CD4-positive, alpha-beta memory T cell (primary cell): ENCODE data around the gene ATP9B. TPM values are rescaled to one million over a fixed set of nuclear protein-coding genes. Genes with fewer than 3 reads are reported as not detected.

Experiments used
- CTCF ChIA-PET: fragments of 350-600 bp; sonication (Branson Sonifier 250); formaldehyde crosslinking; loops from one replicate; lab custom pipeline; 2021; ENCODE audit warnings: inconsistent platforms; ENCODE audit not compliant: partially characterized antibody; lab: Charles Lee
- POLR2A ChIA-PET: fragments of 350-600 bp; sonication (Branson Sonifier 250); formaldehyde crosslinking; loops from one replicate; lab custom pipeline; 2021; ENCODE audit not compliant: partially characterized antibody; lab: Charles Lee
- DNase-seq, 5 donors: peaks; one replicate each; pipeline versions ENCODE4 v3.0.0 to v3.0.0-alpha.2; 2020 to 2022; ENCODE audit warnings: mixed read lengths in 1 of 5
- H3K27ac ChIP-seq: one replicate; pipeline ENCODE4 v1.7.0; 2013; ENCODE audit warnings: low read depth, low read length
- H3K27me3 ChIP-seq: 2 replicates; pipeline ENCODE4 v1.7.0; 2013; ENCODE audit warnings: mild to moderate bottlenecking, low read length, moderate library complexity; ENCODE audit not compliant: insufficient read depth
- H3K36me3 ChIP-seq: 2 replicates; pipeline ENCODE4 v1.7.0; 2013; ENCODE audit warnings: mild to moderate bottlenecking, low read length, moderate library complexity; ENCODE audit not compliant: insufficient read depth
- H3K4me1 ChIP-seq: 2 replicates; pipeline ENCODE4 v1.7.0; 2013; ENCODE audit warnings: mild to moderate bottlenecking, low read length, moderate library complexity; ENCODE audit not compliant: insufficient read depth
- H3K4me3 ChIP-seq, 2 donors: one replicate each; pipeline ENCODE4 v1.7.0; 2013; ENCODE audit warnings: low read length in 2 of 2, mild to moderate bottlenecking in 1 of 2
- H3K9me3 ChIP-seq, 2 donors: one replicate each; pipeline ENCODE4 v1.7.0; 2013; ENCODE audit warnings: low read length in 2 of 2, control low read depth in 1 of 2; ENCODE audit not compliant: control insufficient read depth in 1 of 2
- H3K27ac Mint-ChIP-seq, 7 donors: one replicate each; pipeline ENCODE4 v1.8.0; 2020 to 2021; ENCODE audit warnings: mixed read lengths in 7 of 7, mild to moderate bottlenecking in 6 of 7, inconsistent platforms in 3 of 7, moderate library complexity in 3 of 7
- H3K27me3 Mint-ChIP-seq, 2 donors: one replicate each; pipeline ENCODE4 v1.8.0; 2020 to 2021; ENCODE audit warnings: mixed read lengths in 2 of 2
- H3K36me3 Mint-ChIP-seq, 2 donors: one replicate each; pipeline ENCODE4 v1.8.0; 2020 to 2021; ENCODE audit warnings: mixed read lengths in 2 of 2, inconsistent platforms in 1 of 2, mild to moderate bottlenecking in 1 of 2
- H3K4me1 Mint-ChIP-seq, 4 donors: one replicate each; pipeline ENCODE4 v1.8.0; 2020 to 2021; ENCODE audit warnings: mixed read lengths in 4 of 4, mild to moderate bottlenecking in 1 of 4
- H3K4me3 Mint-ChIP-seq, 8 donors: one replicate each; pipeline ENCODE4 v1.8.0; 2020 to 2021; ENCODE audit warnings: mixed read lengths in 8 of 8, mild to moderate bottlenecking in 7 of 8, moderate library complexity in 6 of 8, inconsistent platforms in 3 of 8
- H3K9me3 Mint-ChIP-seq, 8 donors: one replicate each; pipeline ENCODE4 v1.8.0; 2020 to 2021; ENCODE audit warnings: mixed read lengths in 8 of 8, mild to moderate bottlenecking in 5 of 8, inconsistent platforms in 3 of 8, moderate library complexity in 1 of 8
- intact Hi-C: fragments of 100-400 bp; cut with micrococcal nuclease; formaldehyde crosslinking; loops from one replicate; pipeline ENCODE4 v1.15.1; 2023
- polyA plus RNA-seq, 2 donors: library from polyadenylated mRNA; unstranded; fragments of 300-500 nt; fragmentation: Illumina TruSeq; gene quantifications; one replicate each; pipeline ENCODE4 v1.2.3, GENCODE V29; 2021
- total RNA-seq, 2 experiments: library from RNA; stranded (reverse); gene quantifications; one replicate each; pipeline ENCODE4 v1.2.3, GENCODE V29; 2021

The ATP9B gene
- total and polyA plus RNA-seq, 4 experiments from 2014 or later: 11.8 to 76.4 (median 49.9) TPM

DNA sequence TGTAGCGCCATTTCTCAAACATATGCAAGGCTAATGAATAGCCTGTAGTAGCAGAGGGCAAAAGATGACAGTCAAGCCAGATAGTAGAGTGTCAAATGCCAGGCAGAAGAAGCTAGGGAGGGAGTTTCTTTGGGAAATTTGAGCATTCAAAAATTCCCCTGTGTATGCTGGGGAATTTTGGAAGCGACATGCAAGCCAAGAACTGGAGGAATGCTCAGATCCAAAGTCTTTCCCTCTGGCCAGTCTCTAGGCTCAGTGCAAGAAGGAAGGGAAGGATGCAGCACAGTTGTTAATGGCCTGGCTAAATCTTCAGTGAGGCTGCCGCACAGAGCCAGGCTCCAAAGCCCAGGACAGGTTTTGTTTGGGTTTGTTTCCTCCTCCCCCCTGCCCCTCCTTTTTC, 59.9 kb downstream of the ATP9B start:
- Mint-ChIP-seq H3K4me3 (no peak overlapping the region), H3K4me1 (peaks cover 0 to 12% (median 5%) of the 10 kb centered on the region in 4 donors), H3K27ac (peak overlapping the region in 1 of 7 donors; percentile 7), H3K9me3 (no peaks in the 10 kb centered on the region), H3K27me3 (no peaks in the 10 kb centered on the region), H3K36me3 (peaks cover 64 to 75% of the 10 kb centered on the region in 2 donors)
- Histone ChIP-seq H3K9me3 (no peaks in the 10 kb centered on the region), H3K27me3 (no peaks in the 10 kb centered on the region), H3K27ac (no peak overlapping the region), H3K4me1 (no peaks in the 10 kb centered on the region), H3K4me3 (no peak overlapping the region), H3K36me3 (no peaks in the 10 kb centered on the region)
- CTCF ChIA-PET: no interaction called here
- intact Hi-C loops: no loop called here
- POLR2A ChIA-PET: no interaction called here
- DNase-seq: no peak

DNA sequence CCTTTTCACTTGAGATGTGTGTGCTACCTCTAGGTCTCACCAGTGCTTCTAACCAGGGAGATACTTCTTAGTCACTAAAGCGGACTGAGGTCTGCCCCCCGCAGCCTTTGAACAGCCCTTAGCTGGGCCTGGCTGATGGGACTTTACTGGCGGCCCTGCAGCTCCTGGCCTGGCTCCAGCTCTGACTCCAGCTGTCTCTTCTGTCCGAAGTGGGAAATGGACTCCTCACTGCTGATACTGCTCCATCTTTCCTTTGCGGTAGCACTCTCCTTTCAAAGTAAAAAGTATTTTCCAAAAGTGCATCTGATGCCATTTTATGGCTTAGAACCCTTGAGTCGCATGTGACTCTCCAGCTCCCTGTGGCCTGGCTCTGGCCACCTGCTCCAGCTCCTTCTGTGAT, 64.5 kb downstream of the ATP9B start:
- Histone ChIP-seq H3K27me3 (no peaks in the 10 kb centered on the region), H3K27ac (no peak overlapping the region), H3K36me3 (no peaks in the 10 kb centered on the region), H3K4me3 (no peak overlapping the region), H3K9me3 (no peaks in the 10 kb centered on the region), H3K4me1 (peaks cover 2% of the 10 kb centered on the region)
- H3K36me3 Mint-ChIP-seq: peaks cover 54 to 67% of the 10 kb centered on the region in 2 donors
- ChIA-PET CTCF (no interaction called here), POLR2A (no interaction called here)
- H3K4me1 Mint-ChIP-seq: peaks cover 7 to 17% (median 11%) of the 10 kb centered on the region in 4 donors
- intact Hi-C loops: no loop called here
- no peaks in the 10 kb centered on the region for H3K27me3 Mint-ChIP-seq
- peak overlapping the region in 1 of 7 donors; percentile 25 for H3K27ac Mint-ChIP-seq
- no peaks in the 10 kb centered on the region for H3K9me3 Mint-ChIP-seq
- no peak for DNase-seq
- H3K4me3 Mint-ChIP-seq: no peak overlapping the region

DNA sequence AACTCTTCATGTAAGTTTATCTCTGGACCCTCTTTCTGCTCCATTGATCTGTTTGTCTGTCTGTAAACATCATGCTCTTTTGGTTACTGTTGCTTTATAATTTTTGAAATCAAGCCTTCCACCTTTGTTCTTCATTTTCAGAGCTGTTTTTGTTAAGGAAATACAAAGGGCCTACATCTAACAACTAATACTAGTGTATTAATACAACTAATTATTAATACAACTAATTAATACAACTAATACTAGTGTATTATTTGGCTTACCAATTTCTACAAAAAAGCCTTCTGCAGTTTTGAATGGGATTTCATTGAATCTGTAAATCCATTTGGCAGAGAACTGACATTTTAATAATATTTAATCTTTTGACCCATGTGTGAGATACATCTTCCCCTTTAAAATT, 66.7 kb downstream of the ATP9B start:
- DNase-seq: no peak
- Mint-ChIP-seq H3K4me3 (no peak overlapping the region), H3K4me1 (peaks cover 7 to 21% (median 8%) of the 10 kb centered on the region in 4 donors), H3K9me3 (no peaks in the 10 kb centered on the region), H3K36me3 (peaks cover 40 to 62% of the 10 kb centered on the region in 2 donors), H3K27me3 (no peaks in the 10 kb centered on the region), H3K27ac (no peak overlapping the region)
- no peaks in the 10 kb centered on the region for H3K9me3 ChIP-seq
- no peak overlapping the region for H3K4me3 ChIP-seq
- H3K27me3 ChIP-seq: no peaks in the 10 kb centered on the region
- CTCF ChIA-PET: no interaction called here
- intact Hi-C loops: no loop called here
- POLR2A ChIA-PET: no interaction called here
- H3K4me1 ChIP-seq: peaks cover 12% of the 10 kb centered on the region
- H3K36me3 ChIP-seq: no peaks in the 10 kb centered on the region
- H3K27ac ChIP-seq: no peak overlapping the region

DNA sequence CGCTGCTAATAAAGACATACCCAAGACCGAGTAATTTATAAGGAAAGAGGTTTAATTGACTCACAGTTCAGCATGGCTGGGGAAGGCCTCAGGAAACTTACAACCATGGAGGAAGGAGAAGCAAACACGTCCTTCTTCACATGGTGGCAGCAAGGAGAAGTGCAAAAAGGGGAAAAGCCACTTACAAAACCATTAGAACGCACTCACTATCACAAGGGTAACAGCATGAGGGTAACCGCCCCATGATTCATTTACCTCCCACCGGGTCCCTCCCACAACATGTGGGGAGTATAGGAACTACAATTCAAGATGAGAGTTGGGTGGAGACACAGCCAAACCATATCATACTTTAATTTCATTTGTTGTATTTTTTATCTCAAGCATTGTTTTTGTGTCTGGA, 67.5 kb downstream of the ATP9B start:
- ChIA-PET CTCF (no interaction called here), POLR2A (no interaction called here)
- no peak overlapping the region for H3K4me3 Mint-ChIP-seq
- H3K27ac Mint-ChIP-seq: peak overlapping the region in 1 of 7 donors; percentile 6
- peaks cover 6 to 21% (median 7%) of the 10 kb centered on the region in 4 donors for H3K4me1 Mint-ChIP-seq
- no peaks in the 10 kb centered on the region for H3K27me3 Mint-ChIP-seq
- H3K36me3 Mint-ChIP-seq: peaks cover 36 to 60% of the 10 kb centered on the region in 2 donors
- H3K27me3 ChIP-seq: no peaks in the 10 kb centered on the region
- no peaks in the 10 kb centered on the region for H3K9me3 Mint-ChIP-seq
- intact Hi-C loops: no loop called here
- H3K27ac ChIP-seq: no peak overlapping the region
- no peaks in the 10 kb centered on the region for H3K36me3 ChIP-seq
- H3K9me3 ChIP-seq: no peaks in the 10 kb centered on the region
- H3K4me3 ChIP-seq: no peak overlapping the region
- no peak for DNase-seq
- H3K4me1 ChIP-seq: peaks cover 12% of the 10 kb centered on the region

DNA sequence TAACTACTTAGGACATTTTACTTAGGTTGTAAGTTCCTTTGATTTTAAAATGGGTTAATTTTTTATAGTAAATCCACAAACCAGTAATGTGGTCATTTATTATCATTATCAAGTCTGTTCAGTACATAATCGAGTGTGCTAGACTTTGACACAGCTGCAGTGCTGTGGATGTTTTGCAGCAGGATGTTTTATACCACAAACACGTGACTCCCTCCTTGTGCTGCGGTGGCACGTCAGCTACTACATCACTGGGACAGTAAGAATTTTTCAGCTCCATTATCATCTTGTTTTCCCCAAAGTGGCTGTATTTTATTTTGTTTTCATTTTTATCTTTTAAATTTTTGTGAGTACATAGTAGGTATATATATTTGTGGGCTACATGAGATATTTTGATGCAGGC, 70.0 kb downstream of the ATP9B start:
- peaks cover 31 to 52% of the 10 kb centered on the region in 2 donors for H3K36me3 Mint-ChIP-seq
- no peaks in the 10 kb centered on the region for H3K36me3 ChIP-seq
- intact Hi-C loops: no loop called here
- ChIA-PET CTCF (no interaction called here), POLR2A (interaction anchor here (1.3 kb wide), 1 partner anchor 71 kb away, joined by 6 read pairs; no protein-coding TSS in a partner anchor)
- no peaks in the 10 kb centered on the region for H3K27me3 ChIP-seq
- H3K9me3 ChIP-seq: no peaks in the 10 kb centered on the region
- peak overlapping the region in 1 of 7 donors; percentile 46 for H3K27ac Mint-ChIP-seq
- no peak overlapping the region for H3K4me3 ChIP-seq
- H3K27ac ChIP-seq: no peak overlapping the region
- H3K4me3 Mint-ChIP-seq: no peak overlapping the region
- no peaks in the 10 kb centered on the region for H3K27me3 Mint-ChIP-seq
- DNase-seq: peak; percentile 11 to 44 (median 23)
- H3K4me1 Mint-ChIP-seq: peaks cover 5 to 15% (median 8%) of the 10 kb centered on the region in 4 donors
- peaks cover 12% of the 10 kb centered on the region for H3K4me1 ChIP-seq
- H3K9me3 Mint-ChIP-seq: no peaks in the 10 kb centered on the region

DNA sequence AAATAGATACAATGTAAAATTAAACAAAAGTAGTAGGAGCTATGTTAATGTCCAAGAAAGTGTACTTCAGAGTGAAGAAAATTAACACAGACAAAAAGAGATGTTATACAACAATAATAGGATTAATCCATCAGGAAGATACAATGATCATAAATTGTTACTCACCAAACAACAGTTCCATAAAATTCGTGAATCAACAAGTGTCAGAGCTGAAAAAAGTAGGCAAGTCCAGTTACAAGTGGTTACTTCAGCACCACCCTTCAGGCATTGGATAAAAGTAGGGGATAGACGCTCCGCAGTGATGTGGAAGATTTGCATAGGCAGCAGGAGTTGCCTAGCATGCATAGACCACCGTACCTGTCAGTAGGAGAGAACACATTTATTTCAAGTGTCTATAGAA, 77.8 kb downstream of the ATP9B start:
- H3K27ac Mint-ChIP-seq: no peak overlapping the region
- peaks cover 30 to 46% of the 10 kb centered on the region in 2 donors for H3K36me3 Mint-ChIP-seq
- H3K4me1 Mint-ChIP-seq: peaks cover 0 to 5% (median 3%) of the 10 kb centered on the region in 4 donors
- ChIA-PET POLR2A (no interaction called here), CTCF (no interaction called here)
- Histone ChIP-seq H3K27ac (no peak overlapping the region), H3K4me3 (no peak overlapping the region), H3K9me3 (no peaks in the 10 kb centered on the region), H3K4me1 (no peaks in the 10 kb centered on the region), H3K36me3 (peaks cover 6% of the 10 kb centered on the region), H3K27me3 (no peaks in the 10 kb centered on the region)
- no peak for DNase-seq
- H3K9me3 Mint-ChIP-seq: peaks cover 0 to 2% (median 0%) of the 10 kb centered on the region in 8 donors
- intact Hi-C loops: no loop called here
- no peaks in the 10 kb centered on the region for H3K27me3 Mint-ChIP-seq
- no peak overlapping the region for H3K4me3 Mint-ChIP-seq

DNA sequence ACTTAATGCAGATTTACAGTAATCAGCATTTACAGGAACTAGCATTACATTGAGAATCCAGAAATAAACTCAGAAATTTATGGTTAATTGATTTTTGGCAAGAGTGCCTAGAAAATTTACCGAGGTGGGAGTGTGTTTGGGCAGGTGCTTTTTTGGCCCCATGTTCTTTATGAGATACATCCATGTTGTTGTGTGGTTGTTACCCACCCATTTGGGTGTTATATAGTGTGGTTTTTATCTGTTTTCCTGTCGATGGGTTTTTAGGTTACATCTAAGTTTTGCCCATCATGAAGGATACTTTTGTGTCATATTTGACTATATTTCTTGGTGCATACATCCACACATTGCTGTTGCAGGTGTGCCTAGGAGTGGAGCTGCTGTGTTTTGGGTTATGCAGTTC, 82.0 kb downstream of the ATP9B start:
- Histone ChIP-seq H3K9me3 (no peaks in the 10 kb centered on the region), H3K36me3 (peaks cover 8% of the 10 kb centered on the region), H3K4me3 (no peak overlapping the region), H3K4me1 (no peaks in the 10 kb centered on the region), H3K27ac (no peak overlapping the region), H3K27me3 (no peaks in the 10 kb centered on the region)
- no peak overlapping the region for H3K27ac Mint-ChIP-seq
- peaks cover 0 to 2% (median 1%) of the 10 kb centered on the region in 4 donors for H3K4me1 Mint-ChIP-seq
- H3K27me3 Mint-ChIP-seq: no peaks in the 10 kb centered on the region
- CTCF ChIA-PET: no interaction called here
- H3K4me3 Mint-ChIP-seq: no peak overlapping the region
- H3K36me3 Mint-ChIP-seq: peaks cover 35 to 40% of the 10 kb centered on the region in 2 donors
- no peak for DNase-seq
- POLR2A ChIA-PET: no interaction called here
- intact Hi-C loops: no loop called here
- H3K9me3 Mint-ChIP-seq: no peaks in the 10 kb centered on the region
